Measurements from ENCODE around the gene PUM1. TPM values are rescaled to one million over a fixed set of nuclear protein-coding genes. Genes with fewer than 3 reads are reported as not detected.
A peak's percentile ranks its signal among the peaks of the same experiment; 100 is the strongest.

The PUM1 gene
- total RNA-seq, 1 donor, result 61.1 TPM

DNA sequence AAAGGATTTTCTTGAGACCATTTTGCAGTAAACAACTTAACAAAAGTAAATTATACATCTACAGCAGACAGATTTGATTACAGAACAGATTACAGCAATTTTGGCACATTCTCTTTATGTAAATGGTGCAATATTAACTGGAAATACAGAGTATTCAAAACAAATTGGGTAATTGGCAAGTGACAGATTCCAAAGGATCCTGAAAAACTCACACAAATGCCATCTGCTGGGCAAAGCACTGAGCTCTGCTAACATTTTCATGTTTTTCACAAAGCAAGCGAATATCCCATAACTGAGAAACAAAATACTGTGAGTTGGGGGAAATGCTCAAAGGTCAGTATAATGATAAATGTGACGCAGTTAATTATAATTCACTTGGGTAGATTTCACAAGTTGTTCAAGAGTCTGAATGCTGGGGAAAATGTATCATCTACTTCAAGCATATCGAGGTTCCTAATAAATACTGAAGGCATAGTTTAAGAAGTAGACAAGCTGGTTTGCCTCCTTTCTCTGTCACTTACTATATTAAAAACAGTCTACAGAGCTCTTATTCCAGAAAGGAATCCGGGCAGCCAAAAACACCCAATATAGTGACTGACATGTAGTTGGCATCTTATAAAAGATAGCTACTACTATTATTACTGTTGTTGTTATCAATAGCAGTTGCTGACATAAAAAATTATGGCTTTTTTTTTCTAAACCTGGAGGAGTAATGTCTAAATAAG lies 81.2 kb downstream of the PUM1 start:
- TF ChIP-seq, protein P1, sequence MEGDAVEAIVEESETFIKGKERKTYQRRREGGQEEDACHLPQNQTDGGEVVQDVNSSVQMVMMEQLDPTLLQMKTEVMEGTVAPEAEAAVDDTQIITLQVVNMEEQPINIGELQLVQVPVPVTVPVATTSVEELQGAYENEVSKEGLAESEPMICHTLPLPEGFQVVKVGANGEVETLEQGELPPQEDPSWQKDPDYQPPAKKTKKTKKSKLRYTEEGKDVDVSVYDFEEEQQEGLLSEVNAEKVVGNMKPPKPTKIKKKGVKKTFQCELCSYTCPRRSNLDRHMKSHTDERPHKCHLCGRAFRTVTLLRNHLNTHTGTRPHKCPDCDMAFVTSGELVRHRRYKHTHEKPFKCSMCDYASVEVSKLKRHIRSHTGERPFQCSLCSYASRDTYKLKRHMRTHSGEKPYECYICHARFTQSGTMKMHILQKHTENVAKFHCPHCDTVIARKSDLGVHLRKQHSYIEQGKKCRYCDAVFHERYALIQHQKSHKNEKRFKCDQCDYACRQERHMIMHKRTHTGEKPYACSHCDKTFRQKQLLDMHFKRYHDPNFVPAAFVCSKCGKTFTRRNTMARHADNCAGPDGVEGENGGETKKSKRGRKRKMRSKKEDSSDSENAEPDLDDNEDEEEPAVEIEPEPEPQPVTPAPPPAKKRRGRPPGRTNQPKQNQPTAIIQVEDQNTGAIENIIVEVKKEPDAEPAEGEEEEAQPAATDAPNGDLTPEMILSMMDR (IDR thresholded peaks at IDR 0.05; ENCODE audit: insufficient read depth, low read length), result no peak
- H3K4me3 ChIP-seq (ENCODE audit: low read depth, low read length), result no peak overlapping the region
- no peak for DNase-seq (ENCODE audit: low read depth)

DNA sequence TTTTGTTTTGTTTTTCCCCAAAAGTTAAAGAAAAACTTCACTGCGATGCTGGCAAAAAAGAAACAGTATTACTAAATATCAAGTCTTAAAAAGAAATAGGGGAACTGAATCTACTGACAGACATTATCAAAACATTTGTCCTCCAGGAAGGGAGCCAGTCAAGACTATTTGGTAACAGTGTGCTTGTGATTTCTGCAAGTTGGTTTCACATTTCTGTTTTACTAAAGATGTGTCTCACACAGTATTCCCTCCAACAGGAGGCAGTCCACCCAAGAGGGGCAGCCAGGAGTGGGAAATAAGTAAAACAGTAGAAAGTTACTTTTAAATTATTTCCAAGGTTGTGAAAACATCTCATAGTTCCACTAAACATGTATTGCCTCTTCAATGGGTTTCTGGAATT lies 82.6 kb downstream of the PUM1 start:
- TF ChIP-seq, protein P1 (IDR thresholded peaks at IDR 0.05; ENCODE audit: insufficient read depth, low read length), result peak; percentile 19
- no peak overlapping the region for H3K4me3 ChIP-seq (ENCODE audit: low read depth, low read length)
- DNase-seq (ENCODE audit: low read depth), result peak; percentile 38

DNA sequence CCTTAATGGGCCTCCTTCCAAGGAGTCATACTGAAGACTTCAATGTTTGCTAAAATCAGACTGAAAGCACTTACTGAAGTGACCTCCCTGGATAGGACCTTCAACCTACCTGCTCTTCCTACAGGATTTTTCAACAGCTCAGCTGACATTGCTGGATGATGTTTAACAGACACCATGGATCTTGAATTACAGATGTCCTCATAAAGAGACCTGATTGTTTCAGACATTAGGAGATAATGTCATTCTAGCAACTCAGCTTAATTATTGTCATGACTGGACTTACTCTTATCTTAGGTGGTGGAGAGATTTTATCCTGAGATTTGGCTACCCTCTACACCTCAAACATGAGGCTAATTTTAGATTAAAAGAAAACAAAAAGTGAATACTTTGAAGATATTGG lies 83.1 kb downstream of the PUM1 start:
- no peak overlapping the region for H3K4me3 ChIP-seq (ENCODE audit: low read depth, low read length)
- no peak for DNase-seq (ENCODE audit: low read depth)
- TF ChIP-seq, protein P1 (IDR thresholded peaks at IDR 0.05; ENCODE audit: insufficient read depth, low read length), result no peak

DNA sequence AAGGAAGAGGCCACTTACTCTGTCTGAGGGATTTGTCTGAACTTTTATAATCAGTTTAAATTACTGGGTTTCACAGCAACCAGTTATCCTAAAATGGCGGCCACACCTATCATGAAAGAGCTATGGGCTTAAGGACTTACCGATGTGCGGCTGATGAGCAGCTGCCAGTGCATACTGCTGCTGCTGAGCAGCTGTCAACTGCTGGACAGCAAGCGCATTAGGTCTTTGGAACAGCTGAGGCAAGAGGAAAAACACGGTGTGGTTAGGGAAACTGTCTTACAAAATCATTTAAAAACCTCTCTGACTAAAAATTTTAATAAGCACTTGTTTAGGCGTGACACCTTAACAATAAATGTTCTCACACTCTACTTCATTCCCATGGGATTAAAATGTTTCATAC lies 84.3 kb downstream of the PUM1 start:
- no peak for DNase-seq (ENCODE audit: low read depth)
- TF ChIP-seq, protein P1 (IDR thresholded peaks at IDR 0.05; ENCODE audit: insufficient read depth, low read length), result no peak
- H3K4me3 ChIP-seq (ENCODE audit: low read depth, low read length), result no peak overlapping the region

DNA sequence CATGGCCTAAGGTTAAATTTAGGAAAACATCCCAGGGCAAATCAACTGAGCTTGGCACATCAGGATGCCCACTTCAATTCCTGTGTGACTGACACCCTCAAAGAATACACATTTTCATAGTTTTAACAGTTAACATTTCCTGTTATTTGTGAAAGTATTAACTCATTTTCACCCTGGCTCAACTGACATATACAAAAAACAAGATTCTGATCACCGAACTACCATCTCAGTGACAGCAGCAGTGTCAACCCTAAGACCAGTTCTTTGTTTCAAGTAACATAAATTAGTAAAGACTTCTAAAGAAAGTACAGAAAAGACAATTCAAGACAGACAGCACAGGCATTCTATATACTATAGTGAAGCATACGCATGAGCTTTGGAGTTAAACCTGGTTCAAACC lies 88.0 kb downstream of the PUM1 start:
- DNase-seq (ENCODE audit: low read depth), result no peak
- H3K4me3 ChIP-seq (ENCODE audit: low read depth, low read length), result no peak overlapping the region
- TF ChIP-seq, protein P1 (IDR thresholded peaks at IDR 0.05; ENCODE audit: insufficient read depth, low read length), result no peak

DNA sequence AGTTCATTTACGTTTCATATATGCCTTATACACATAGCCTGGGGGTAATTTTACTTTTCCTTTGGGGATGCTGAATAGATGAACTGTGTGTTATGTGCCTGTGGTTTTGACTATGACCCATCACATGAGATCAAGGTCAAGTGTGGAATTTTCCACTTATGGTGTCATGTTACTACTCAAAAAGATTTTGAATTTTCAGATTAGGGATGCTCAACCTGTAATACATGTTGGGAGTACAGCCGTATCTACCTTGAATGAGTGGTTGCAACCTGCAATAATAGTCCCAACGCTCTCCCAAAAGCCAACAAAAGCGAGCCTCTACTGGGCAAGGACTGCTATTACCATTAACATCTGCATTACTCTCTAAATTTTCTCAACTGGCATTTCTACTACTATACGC lies 88.4 kb downstream of the PUM1 start:
- TF ChIP-seq, protein P1 (IDR thresholded peaks at IDR 0.05; ENCODE audit: insufficient read depth, low read length), result peak; percentile 34
- no peak overlapping the region for H3K4me3 ChIP-seq (ENCODE audit: low read depth, low read length)
- peak; percentile 34 for DNase-seq (ENCODE audit: low read depth)

DNA sequence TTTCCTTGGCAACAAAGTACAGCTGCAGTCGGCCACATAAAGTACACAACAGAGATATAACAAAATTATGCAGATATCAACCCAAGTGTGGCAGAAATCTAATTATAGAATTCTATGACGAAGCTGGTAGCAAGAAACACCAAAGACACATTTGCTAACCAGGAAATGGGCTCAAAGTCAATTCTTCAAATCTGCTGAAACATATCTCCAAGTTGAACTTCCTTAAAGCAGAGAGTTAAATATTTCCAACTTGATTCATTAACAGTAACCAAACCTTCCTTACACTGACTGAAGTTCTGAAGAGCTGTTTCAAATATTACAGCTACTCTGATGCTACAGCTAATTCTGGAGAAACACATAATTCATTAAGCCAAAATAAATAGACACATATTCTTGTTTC lies 89.4 kb downstream of the PUM1 start:
- DNase-seq (ENCODE audit: low read depth), result peak; percentile 80
- TF ChIP-seq, protein P1 (IDR thresholded peaks at IDR 0.05; ENCODE audit: insufficient read depth, low read length), result no peak
- H3K4me3 ChIP-seq (ENCODE audit: low read depth, low read length), result no peak overlapping the region
